ENCODE measurements around the gene PHLDB1.

The PHLDB1 gene

GRCh38 chr11:118638726-118639125, 31.3 kb downstream of the PHLDB1 start:
- H3K27ac ChIP-seq = no peak overlapping the region
- TF ChIP-seq CTCF (IDR thresholded peaks at IDR 0.05; ENCODE audit: low read depth, low read length, missing control alignments) = no peak
- no peak overlapping the region for H3K4me3 ChIP-seq (ENCODE audit: low read depth, low read length)
- DNase-seq = no peak
- in situ Hi-C loops (cut with HindIII; ENCODE audit: low pct_ligation_motif_present, low sequenced_read_pairs) = no loop called here
- H3K27me3 ChIP-seq (replicated peaks) = no peaks in the 10 kb centered on the region
- H3K36me3 ChIP-seq (replicated peaks) = peaks cover 93% of the 10 kb centered on the region

GRCh38 chr11:118639899-118640298, 32.5 kb downstream of the PHLDB1 start:
- no peak for DNase-seq
- TF ChIP-seq CTCF (IDR thresholded peaks at IDR 0.05; ENCODE audit: low read depth, low read length, missing control alignments) = no peak
- in situ Hi-C loops (cut with HindIII; ENCODE audit: low pct_ligation_motif_present, low sequenced_read_pairs) = no loop called here
- Histone ChIP-seq H3K27me3 (replicated peaks) (no peaks in the 10 kb centered on the region), H3K4me3 (ENCODE audit: low read depth, low read length) (no peak overlapping the region), H3K36me3 (replicated peaks) (peaks cover 93% of the 10 kb centered on the region), H3K27ac (no peak overlapping the region)

GRCh38 chr11:118640332-118641154, 33.1 kb downstream of the PHLDB1 start:
- DNase-seq = no peak
- Histone ChIP-seq H3K4me3 (ENCODE audit: low read depth, low read length) (no peak overlapping the region), H3K27me3 (replicated peaks) (no peaks in the 10 kb centered on the region), H3K27ac (no peak overlapping the region), H3K36me3 (replicated peaks) (peaks cover 93% of the 10 kb centered on the region)
- in situ Hi-C loops (cut with HindIII; ENCODE audit: low pct_ligation_motif_present, low sequenced_read_pairs) = no loop called here
- TF ChIP-seq CTCF (IDR thresholded peaks at IDR 0.05; ENCODE audit: low read depth, low read length, missing control alignments) = no peak

- Histone ChIP-seq H3K36me3 (replicated peaks) (peaks cover 91% of the 10 kb centered on the region), H3K4me3 (ENCODE audit: low read depth, low read length) (no peak overlapping the region), H3K27ac (no peak overlapping the region), H3K27me3 (replicated peaks) (no peaks in the 10 kb centered on the region)
- TF ChIP-seq CTCF (IDR thresholded peaks at IDR 0.05; ENCODE audit: low read depth, low read length, missing control alignments) = no peak
- DNase-seq = no peak
- in situ Hi-C loops (cut with HindIII; ENCODE audit: low pct_ligation_motif_present, low sequenced_read_pairs) = no loop called here
Observed at GRCh38 chr11:118641397-118642019, 34.1 kb downstream of the PHLDB1 start.

GRCh38 chr11:118643142-118643994, 36.0 kb downstream of the PHLDB1 start:
- Histone ChIP-seq H3K27ac (no peak overlapping the region), H3K4me3 (ENCODE audit: low read depth, low read length) (no peak overlapping the region), H3K36me3 (replicated peaks) (peaks cover 91% of the 10 kb centered on the region), H3K27me3 (replicated peaks) (no peaks in the 10 kb centered on the region)
- no peak for TF ChIP-seq CTCF (IDR thresholded peaks at IDR 0.05; ENCODE audit: low read depth, low read length, missing control alignments)
- no peak for DNase-seq
- in situ Hi-C loops (cut with HindIII; ENCODE audit: low pct_ligation_motif_present, low sequenced_read_pairs) = no loop called here

Data from brain microvascular endothelial cell (primary cell).